ENCODE measurements around the gene SERINC2. TPM values are rescaled to one million over a fixed set of nuclear protein-coding genes. Genes with fewer than 3 reads are reported as not detected.

The SERINC2 gene
- total RNA-seq, 1 donor from 2014 or later, result 21.4 TPM

GRCh38 chr1:31442648-31442994, 29.6 kb downstream of the SERINC2 start:
- H3K4me1 Mint-ChIP-seq, result peaks cover 5% of the 10 kb centered on the region
- H3K9me3 Mint-ChIP-seq, result no peaks in the 10 kb centered on the region
- DNase-seq (ENCODE audit: low read depth, low spot score), result no peak
- no peaks in the 10 kb centered on the region for H3K27me3 Mint-ChIP-seq (ENCODE audit: low read depth)
- no peak overlapping the region for H3K27ac Mint-ChIP-seq (ENCODE audit: unreplicated experiment)
- no peak overlapping the region for H3K4me3 Mint-ChIP-seq
- H3K36me3 Mint-ChIP-seq (ENCODE audit: low read depth), result no peaks in the 10 kb centered on the region
- TF ChIP-seq CTCF (conservative IDR thresholded peaks at IDR 0.05), result no peak

DNA sequence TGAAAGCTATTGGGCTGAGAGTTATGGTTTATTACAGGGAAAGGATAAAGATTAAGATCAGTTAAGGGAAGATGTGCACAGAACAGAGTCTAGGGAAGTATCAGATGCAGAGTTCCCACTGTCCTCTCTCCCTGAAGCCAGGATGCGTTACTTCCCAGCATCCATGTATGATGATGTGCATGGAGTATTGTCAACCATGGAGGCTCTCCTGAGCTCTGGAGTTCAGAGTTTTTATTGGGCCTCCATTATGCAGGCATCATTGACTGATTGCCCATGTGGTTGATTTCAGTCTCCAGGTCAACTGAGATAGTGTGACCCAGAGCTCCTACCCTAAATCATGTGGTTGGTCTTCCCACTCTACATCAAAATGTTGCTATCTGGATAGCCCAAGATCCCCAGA, 30.7 kb downstream of the SERINC2 start:
- H3K36me3 Mint-ChIP-seq (ENCODE audit: low read depth), result no peaks in the 10 kb centered on the region
- peaks cover 6% of the 10 kb centered on the region for H3K27me3 Mint-ChIP-seq (ENCODE audit: low read depth)
- TF ChIP-seq CTCF (conservative IDR thresholded peaks at IDR 0.05), result no peak

DNA sequence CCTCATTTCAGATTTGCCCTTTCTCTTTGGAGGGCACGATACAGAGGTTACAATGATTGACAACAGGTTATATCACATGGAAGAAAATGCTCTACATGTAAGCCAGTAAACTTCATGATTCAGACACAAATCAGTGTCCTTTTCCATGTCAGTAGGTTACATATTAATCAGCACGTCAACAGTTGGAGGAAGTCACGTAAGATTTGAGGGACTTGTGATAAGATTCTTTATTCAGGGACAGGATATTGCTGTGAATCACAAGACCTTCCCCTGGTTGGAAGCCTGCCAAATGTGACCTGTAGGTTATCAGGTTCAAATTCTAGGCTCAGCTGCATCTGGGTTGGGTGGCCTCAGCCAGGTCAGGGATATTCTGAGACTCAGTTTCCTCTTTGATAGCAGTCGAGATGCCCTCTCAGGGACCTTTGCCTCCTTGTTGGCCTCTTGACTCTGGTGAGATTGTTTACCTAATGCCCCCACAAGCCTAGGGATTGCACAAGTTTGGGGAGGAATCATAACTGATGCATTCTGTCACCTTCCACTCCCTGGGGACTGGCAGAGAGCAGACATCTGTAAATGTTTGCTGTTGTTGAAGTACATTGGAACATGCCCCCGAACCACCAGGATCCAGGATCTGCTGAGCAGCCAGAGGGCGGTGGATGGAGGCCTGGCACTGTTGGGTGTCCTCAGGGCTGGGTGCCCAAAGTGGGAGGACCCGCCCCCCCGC, 31.9 kb downstream of the SERINC2 start:
- no peak for DNase-seq (ENCODE audit: low read depth, low spot score)
- Mint-ChIP-seq H3K9me3 (no peaks in the 10 kb centered on the region), H3K4me1 (peaks cover 5% of the 10 kb centered on the region), H3K36me3 (ENCODE audit: low read depth) (no peaks in the 10 kb centered on the region), H3K27ac (ENCODE audit: unreplicated experiment) (no peak overlapping the region), H3K27me3 (ENCODE audit: low read depth) (peaks cover 6% of the 10 kb centered on the region), H3K4me3 (no peak overlapping the region)
- TF ChIP-seq CTCF (conservative IDR thresholded peaks at IDR 0.05), result no peak

More for the DNA sequence above, 30.7 kb downstream of the SERINC2 start:
- no peak for DNase-seq (ENCODE audit: low read depth, low spot score)
- Mint-ChIP-seq H3K27ac (ENCODE audit: unreplicated experiment) (no peak overlapping the region), H3K4me3 (no peak overlapping the region), H3K9me3 (no peaks in the 10 kb centered on the region), H3K4me1 (peaks cover 5% of the 10 kb centered on the region)

GRCh38 chr1:31445951-31446350, 32.9 kb downstream of the SERINC2 start:
- Mint-ChIP-seq H3K27me3 (ENCODE audit: low read depth) (peaks cover 13% of the 10 kb centered on the region), H3K9me3 (no peaks in the 10 kb centered on the region), H3K4me3 (no peak overlapping the region), H3K4me1 (peaks cover 5% of the 10 kb centered on the region), H3K27ac (ENCODE audit: unreplicated experiment) (no peak overlapping the region), H3K36me3 (ENCODE audit: low read depth) (no peaks in the 10 kb centered on the region)
- TF ChIP-seq CTCF (conservative IDR thresholded peaks at IDR 0.05), result no peak
- DNase-seq (ENCODE audit: low read depth, low spot score), result no peak

GRCh38 chr1:31447210-31447609, 34.2 kb downstream of the SERINC2 start:
- Mint-ChIP-seq H3K36me3 (ENCODE audit: low read depth) (no peaks in the 10 kb centered on the region), H3K27ac (ENCODE audit: unreplicated experiment) (no peak overlapping the region), H3K9me3 (peaks cover 6% of the 10 kb centered on the region), H3K27me3 (ENCODE audit: low read depth) (peaks cover 20% of the 10 kb centered on the region), H3K4me1 (no peaks in the 10 kb centered on the region), H3K4me3 (no peak overlapping the region)
- no peak for TF ChIP-seq CTCF (conservative IDR thresholded peaks at IDR 0.05)
- no peak for DNase-seq (ENCODE audit: low read depth, low spot score)

Data from neural crest cell (in vitro differentiated cells).